ENCODE data around the gene CCDC141. TPM values are rescaled to one million over a fixed set of nuclear protein-coding genes. Genes with fewer than 3 reads are reported as not detected.

The CCDC141 gene
- total RNA-seq, 1 experiment from 2014 or later = not detected

GRCh38 chr2:178829981-178830380 lies 220.0 kb downstream of the CCDC141 start:
- DNase-seq (ENCODE audit: low read depth, low spot score) = no peak
- in situ Hi-C loops (cut with HindIII; ENCODE audit: low pct_unique_long_range_greater_than_20kb, low sequenced_read_pairs) = no loop called here

- DNase-seq (ENCODE audit: low read depth, low spot score) = no peak
- in situ Hi-C loops (cut with HindIII; ENCODE audit: low pct_unique_long_range_greater_than_20kb, low sequenced_read_pairs) = no loop called here
These were observed 220.5 kb downstream of the CCDC141 start for GRCh38 chr2:178829299-178829960.

- DNase-seq (ENCODE audit: low read depth, low spot score) = no peak
- in situ Hi-C loops (cut with HindIII; ENCODE audit: low pct_unique_long_range_greater_than_20kb, low sequenced_read_pairs) = no loop called here
These were observed 221.5 kb downstream of the CCDC141 start for GRCh38 chr2:178828486-178828881.

DNA sequence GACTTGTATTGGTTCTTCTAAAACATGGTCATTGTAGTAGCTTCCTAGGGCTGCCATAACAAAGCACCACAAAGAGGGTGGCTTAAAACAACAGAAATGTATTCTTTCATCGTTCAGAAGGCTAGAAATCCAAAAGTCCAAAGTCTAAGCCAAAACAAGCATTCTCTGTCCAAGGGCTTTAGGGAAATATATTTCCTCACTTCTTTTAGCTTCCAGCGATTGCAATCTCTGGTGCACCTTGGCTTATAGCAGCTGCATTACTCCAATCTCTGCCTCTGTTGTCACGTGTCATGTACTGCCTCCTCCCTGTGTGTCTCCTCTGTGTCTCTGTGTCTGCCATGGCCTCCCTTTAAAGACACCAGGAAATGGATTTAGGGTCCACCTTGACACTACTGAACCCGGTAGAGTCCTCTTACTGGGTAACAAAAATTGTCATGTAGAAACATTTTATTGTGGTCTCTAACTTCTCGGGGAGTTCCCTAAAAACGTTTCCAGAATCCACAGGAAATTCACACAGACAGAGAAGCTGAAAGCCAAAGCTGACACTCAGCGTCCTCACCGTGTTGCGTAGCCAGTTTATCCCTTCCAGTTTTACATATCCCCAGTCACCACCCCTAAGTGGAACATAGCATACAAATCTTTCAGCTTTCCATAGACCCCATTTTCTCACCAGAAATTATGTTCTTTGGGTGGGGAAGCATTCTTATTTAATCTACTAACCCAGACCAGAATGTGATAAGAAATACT lies 222.0 kb downstream of the CCDC141 start:
- DNase-seq (ENCODE audit: low read depth, low spot score) = no peak
- in situ Hi-C loops (cut with HindIII; ENCODE audit: low pct_unique_long_range_greater_than_20kb, low sequenced_read_pairs) = no loop called here

DNA sequence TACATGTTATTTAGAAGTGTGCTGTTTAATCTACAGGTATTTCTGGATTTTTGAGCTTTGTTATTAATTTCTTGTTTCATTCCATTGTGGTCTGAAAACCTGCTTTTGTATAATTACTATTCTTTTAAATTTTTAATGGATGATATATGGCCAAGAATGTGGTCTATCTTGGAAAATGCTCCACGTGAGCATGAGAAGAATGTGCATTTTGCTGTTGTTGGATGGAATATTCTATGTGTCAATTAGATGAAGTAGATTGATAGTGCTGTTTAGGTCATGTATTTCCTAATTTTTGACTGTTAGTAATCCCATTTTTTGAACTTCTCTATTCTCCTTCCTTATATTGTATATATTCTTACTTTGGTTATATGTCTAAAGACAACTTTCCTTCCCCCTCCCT lies 222.8 kb downstream of the CCDC141 start:
- in situ Hi-C loops (cut with HindIII; ENCODE audit: low pct_unique_long_range_greater_than_20kb, low sequenced_read_pairs) = no loop called here
- DNase-seq (ENCODE audit: low read depth, low spot score) = no peak

- in situ Hi-C loops (cut with HindIII; ENCODE audit: low pct_unique_long_range_greater_than_20kb, low sequenced_read_pairs) = no loop called here
- DNase-seq (ENCODE audit: low read depth, low spot score) = peak; percentile 3
These were observed 224.8 kb downstream of the CCDC141 start for GRCh38 chr2:178825183-178825582.

GRCh38 chr2:178824181-178824580 lies 225.8 kb downstream of the CCDC141 start:
- in situ Hi-C loops (cut with HindIII; ENCODE audit: low pct_unique_long_range_greater_than_20kb, low sequenced_read_pairs) = no loop called here
- no peak for DNase-seq (ENCODE audit: low read depth, low spot score)

DNA sequence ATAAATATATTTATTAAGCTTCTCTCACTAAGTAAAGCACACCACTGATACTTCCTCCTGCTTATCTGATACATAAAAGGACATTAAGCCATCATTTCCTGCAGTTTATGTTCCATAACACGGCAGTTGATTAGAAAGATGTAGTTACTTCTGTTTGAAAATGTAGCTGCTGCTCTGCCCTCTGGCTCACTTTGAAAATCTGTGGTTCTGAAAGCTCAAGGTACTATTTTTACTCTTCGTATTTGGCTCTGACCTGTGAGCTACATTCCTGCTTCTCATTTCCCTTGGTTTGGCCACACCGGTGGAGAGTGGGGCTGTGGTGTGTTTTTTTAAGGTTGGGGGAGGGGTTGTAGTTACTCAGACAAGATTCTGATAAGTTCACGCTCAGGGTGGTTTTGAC lies 229.9 kb downstream of the CCDC141 start:
- in situ Hi-C loops (cut with HindIII; ENCODE audit: low pct_unique_long_range_greater_than_20kb, low sequenced_read_pairs) = no loop called here
- DNase-seq (ENCODE audit: low read depth, low spot score) = no peak

- in situ Hi-C loops (cut with HindIII; ENCODE audit: low pct_unique_long_range_greater_than_20kb, low sequenced_read_pairs) = no loop called here
- no peak for DNase-seq (ENCODE audit: low read depth, low spot score)
These were observed 230.6 kb downstream of the CCDC141 start for GRCh38 chr2:178819147-178819875.

DNA sequence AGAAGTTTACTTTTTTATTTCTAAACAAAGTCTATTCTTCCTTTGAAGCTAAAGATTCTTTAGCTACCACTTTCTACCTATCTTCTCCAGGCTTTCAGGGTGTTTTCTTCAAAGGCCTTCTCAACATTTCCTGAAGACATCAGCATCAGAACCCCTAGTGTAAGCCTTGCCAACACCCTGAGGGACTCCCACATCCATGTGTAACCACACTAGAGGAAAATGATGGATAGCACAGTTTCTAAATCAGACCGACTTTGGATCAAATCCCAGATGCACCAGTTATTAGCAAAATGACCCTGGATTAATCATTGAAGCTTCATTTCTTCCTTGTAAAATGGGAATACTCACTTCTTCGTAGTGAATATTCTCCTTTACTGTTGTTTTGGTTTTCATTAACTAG lies 238.0 kb downstream of the CCDC141 start:
- in situ Hi-C loops (cut with HindIII; ENCODE audit: low pct_unique_long_range_greater_than_20kb, low sequenced_read_pairs) = no loop called here
- DNase-seq (ENCODE audit: low read depth, low spot score) = no peak

GRCh38 chr2:178811045-178811444 lies 238.9 kb downstream of the CCDC141 start:
- no peak for DNase-seq (ENCODE audit: low read depth, low spot score)
- in situ Hi-C loops (cut with HindIII; ENCODE audit: low pct_unique_long_range_greater_than_20kb, low sequenced_read_pairs) = no loop called here

- in situ Hi-C loops (cut with HindIII; ENCODE audit: low pct_unique_long_range_greater_than_20kb, low sequenced_read_pairs) = no loop called here
- no peak for DNase-seq (ENCODE audit: low read depth, low spot score)
These were observed 239.5 kb downstream of the CCDC141 start for GRCh38 chr2:178810422-178810821.

DNA sequence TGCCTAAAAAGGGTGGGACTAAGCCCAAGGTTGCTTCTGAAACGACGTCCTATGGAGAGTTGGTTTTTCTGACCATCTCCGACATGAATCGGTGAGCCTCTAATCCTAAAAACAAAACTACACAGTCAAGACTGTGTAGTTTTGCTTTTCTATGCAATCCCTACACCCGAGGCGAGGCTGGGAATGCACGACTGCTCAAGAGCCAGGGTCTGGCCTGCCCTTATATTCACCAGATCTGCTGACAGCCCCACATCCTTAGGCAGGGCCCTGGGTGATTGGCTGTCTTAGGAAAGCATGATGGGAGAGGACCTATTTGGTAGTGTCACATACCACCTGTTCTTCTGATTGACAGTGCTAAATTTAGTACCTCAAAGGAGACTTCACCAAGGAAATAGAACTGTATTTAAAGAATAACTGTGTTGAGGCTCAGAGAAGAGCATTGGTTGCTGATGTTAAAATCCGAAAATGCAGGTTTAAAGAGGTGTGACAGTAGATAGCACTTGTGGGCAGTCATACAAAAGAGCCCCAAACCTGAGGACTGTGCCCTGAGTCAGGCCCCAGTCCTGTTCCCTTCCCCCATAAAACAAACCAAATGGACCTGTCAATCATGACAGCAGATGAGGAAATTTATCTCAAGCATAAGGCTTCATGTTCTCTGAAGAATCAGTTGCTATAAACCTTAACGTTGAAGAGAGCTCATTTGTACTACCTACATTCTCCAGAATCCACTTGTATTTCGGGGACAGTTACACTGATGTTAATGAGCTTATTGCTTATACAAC lies 242.5 kb downstream of the CCDC141 start, which contains the start of gene TTN:
Gene TTN (minus strand): TSS at position 197 of the 782 bp plus-strand sequence. CDS start 2,781 bp downstream, outside the sequence.
- DNase-seq (ENCODE audit: low read depth, low spot score) = no peak
- in situ Hi-C loops (cut with HindIII; ENCODE audit: low pct_unique_long_range_greater_than_20kb, low sequenced_read_pairs) = no loop called here

DNA sequence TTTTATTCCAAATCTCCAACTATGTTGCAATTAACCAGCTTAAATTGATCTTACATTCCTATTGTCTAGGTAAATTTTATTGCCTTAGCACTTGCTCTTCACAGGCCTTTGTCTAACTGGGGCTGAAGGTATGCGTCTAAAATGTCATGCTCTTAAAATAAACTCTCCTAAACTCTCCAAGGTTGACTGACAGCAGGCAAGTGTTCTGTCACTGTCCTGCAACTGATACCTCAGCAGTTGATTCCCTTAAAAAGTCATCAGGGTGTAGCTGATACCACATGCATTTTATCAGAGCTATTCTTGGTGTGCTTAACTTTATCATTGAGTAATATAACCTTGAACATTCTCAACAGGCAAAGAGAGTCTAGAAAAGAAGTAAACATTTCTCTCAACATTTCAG lies 243.4 kb downstream of the CCDC141 start:
- no peak for DNase-seq (ENCODE audit: low read depth, low spot score)
- in situ Hi-C loops (cut with HindIII; ENCODE audit: low pct_unique_long_range_greater_than_20kb, low sequenced_read_pairs) = no loop called here

DNA sequence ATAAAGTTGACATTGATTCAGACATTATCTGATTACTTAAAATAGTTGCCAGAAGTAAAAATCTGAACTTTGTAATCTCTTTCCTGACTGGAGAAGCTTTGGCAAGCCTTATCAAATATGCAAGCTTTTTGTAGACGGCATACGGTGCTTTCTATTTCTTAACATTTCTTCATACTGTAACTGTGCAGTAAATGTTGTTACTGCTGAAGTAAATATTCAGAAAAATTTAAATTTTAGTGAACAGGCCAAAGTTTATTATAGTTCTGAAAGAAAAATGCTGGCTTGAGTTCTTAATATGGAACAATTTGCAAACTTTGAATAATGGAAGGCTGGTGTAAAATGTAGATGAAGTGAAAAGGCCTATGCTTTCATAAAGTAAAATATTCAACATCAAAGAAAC lies 244.5 kb downstream of the CCDC141 start:
- DNase-seq (ENCODE audit: low read depth, low spot score) = no peak
- in situ Hi-C loops (cut with HindIII; ENCODE audit: low pct_unique_long_range_greater_than_20kb, low sequenced_read_pairs) = no loop called here

DNA sequence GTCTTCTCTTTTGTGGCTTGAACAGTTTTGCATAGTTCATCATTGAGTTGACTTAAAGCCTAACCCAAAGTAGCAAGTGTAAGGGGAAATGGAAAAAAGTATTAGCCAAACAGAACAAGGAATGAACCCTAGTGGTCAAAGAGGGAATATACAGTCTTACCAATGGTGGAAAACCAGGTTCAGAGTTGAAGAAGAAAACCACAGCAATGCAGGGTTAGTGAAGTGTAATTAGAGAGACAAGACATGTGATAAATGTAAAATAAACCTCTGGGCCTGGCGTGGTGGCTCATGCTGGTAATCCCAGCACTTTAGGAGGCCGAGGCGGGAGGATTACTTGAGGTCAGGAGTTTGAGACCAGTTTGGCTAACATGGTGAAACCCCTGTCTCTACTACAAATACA lies 245.1 kb downstream of the CCDC141 start:
- in situ Hi-C loops (cut with HindIII; ENCODE audit: low pct_unique_long_range_greater_than_20kb, low sequenced_read_pairs) = no loop called here
- DNase-seq (ENCODE audit: low read depth, low spot score) = peak; percentile 57

- in situ Hi-C loops (cut with HindIII; ENCODE audit: low pct_unique_long_range_greater_than_20kb, low sequenced_read_pairs) = no loop called here
- no peak for DNase-seq (ENCODE audit: low read depth, low spot score)
These were observed 249.4 kb downstream of the CCDC141 start for GRCh38 chr2:178800510-178800909.

GRCh38 chr2:178799305-178799704 lies 250.6 kb downstream of the CCDC141 start:
- DNase-seq (ENCODE audit: low read depth, low spot score) = no peak
- in situ Hi-C loops (cut with HindIII; ENCODE audit: low pct_unique_long_range_greater_than_20kb, low sequenced_read_pairs) = no loop called here
